Ishikawa (cell line): ENCODE results near the gene KRT84.

Experiments used
- CEBPB ChIP-seq: IDR thresholded peaks from 2 replicates; pipeline ENCODE4 v1.6.1; 2012
- CREB1 ChIP-seq: IDR thresholded peaks from 2 replicates; pipeline ENCODE4 v1.6.1; 2012; ENCODE audit warnings: low read depth
- EGR1 ChIP-seq: IDR thresholded peaks from 2 replicates; pipeline ENCODE4 v1.6.1; 2012
- EP300 ChIP-seq: IDR thresholded peaks from 2 replicates; pipeline ENCODE4 v1.6.1; 2012; ENCODE audit warnings: borderline replicate concordance
- MAX ChIP-seq: IDR thresholded peaks from 2 replicates; pipeline ENCODE4 v1.6.1; 2012
- NFIC ChIP-seq: IDR thresholded peaks from 2 replicates; pipeline ENCODE4 v1.6.1; 2012
- RAD21 ChIP-seq: IDR thresholded peaks from 2 replicates; pipeline ENCODE4 v1.6.1; 2012; ENCODE audit warnings: low read depth
- REST ChIP-seq: IDR thresholded peaks from 2 replicates; pipeline ENCODE4 v1.6.1; 2012; ENCODE audit warnings: low read depth, mild to moderate bottlenecking
- TAF1 ChIP-seq: IDR thresholded peaks from 2 replicates; pipeline ENCODE4 v1.6.1; 2012; ENCODE audit warnings: low read depth, mild to moderate bottlenecking
- TCF12 ChIP-seq: IDR thresholded peaks from 2 replicates; pipeline ENCODE4 v1.6.1; 2012; ENCODE audit warnings: low read depth
- TEAD4 ChIP-seq: IDR thresholded peaks from 2 replicates; pipeline ENCODE4 v1.6.1; 2012
- ZBTB7A ChIP-seq: IDR thresholded peaks from 2 replicates; pipeline ENCODE4 v1.6.1; 2012; ENCODE audit warnings: low read depth

- TF ChIP-seq EGR1: no peak
- TF ChIP-seq RAD21: no peak
- TF ChIP-seq CREB1: no peak
- no peak for TF ChIP-seq TCF12
- TF ChIP-seq TAF1: no peak
- TF ChIP-seq EP300: no peak
- TF ChIP-seq CEBPB: no peak
- no peak for TF ChIP-seq REST
- no peak for TF ChIP-seq MAX
- TF ChIP-seq NFIC: no peak
- TF ChIP-seq TEAD4: no peak
- TF ChIP-seq ZBTB7A: no peak
Observed at GRCh38 chr12:52418576-52419110, 33.2 kb upstream of the KRT84 start.
